RWPE2 (cell line): ENCODE data around the gene TSC22D3.
"Not testable (repeated sequence)": the region's sequence is repeated elsewhere in the genome, so short reads cannot be mapped to it uniquely, and the experiment has no call there.

Experiments
- ATAC-seq: fragments of 200-7000 bp; cut with Tn5 transposase; 3 replicates; pipeline ENCODE4 v1.9.1; 2021; ENCODE audit warnings: low read depth
- DNase-seq: peaks from one replicate; pipeline ENCODE4 v3.0.0-alpha.2; 2020; ENCODE audit warnings: low spot score
- H3K27ac ChIP-seq: fragments of 450-650 bp; 2 replicates; pipeline ENCODE4 v1.5.1; 2017; ENCODE audit warnings: mild to moderate bottlenecking; ENCODE audit not compliant: poor library complexity, severe bottlenecking
- H3K27me3 ChIP-seq: fragments of 250-450 bp; sonication (Bioruptor Pico); 2 replicates; pipeline ENCODE4 v1.5.1; 2021; ENCODE audit warnings: mild to moderate bottlenecking, moderate library complexity; ENCODE audit not compliant: insufficient read depth, poor library complexity, severe bottlenecking
- H3K36me3 ChIP-seq: fragments of 250-450 bp; sonication (Bioruptor Pico); 2 replicates; pipeline ENCODE4 v1.5.1; 2020; ENCODE audit warnings: low read depth, mild to moderate bottlenecking, moderate library complexity
- H3K4me1 ChIP-seq: fragments of 250-450 bp; sonication (Bioruptor Pico); 2 replicates; pipeline ENCODE4 v1.5.1; 2021; ENCODE audit warnings: mild to moderate bottlenecking, moderate library complexity; ENCODE audit not compliant: insufficient read depth, poor library complexity, severe bottlenecking
- H3K4me3 ChIP-seq: fragments of 250-450 bp; sonication (Bioruptor Pico); 2 replicates; pipeline ENCODE4 v1.5.1; 2021; ENCODE audit warnings: mild to moderate bottlenecking, moderate library complexity; ENCODE audit not compliant: severe bottlenecking
- H3K9me3 ChIP-seq: fragments of 250-450 bp; sonication (Bioruptor Pico); 2 replicates; pipeline ENCODE4 v1.5.1; 2021; ENCODE audit warnings: mild to moderate bottlenecking, moderate library complexity; ENCODE audit not compliant: severe bottlenecking
- CTCF ChIP-seq: fragments of 450-650 bp; IDR thresholded peaks from one replicate; pipeline ENCODE4 v1.5.1; 2017; ENCODE audit warnings: mild to moderate bottlenecking, moderate library complexity; ENCODE audit not compliant: poor library complexity, severe bottlenecking

Gene TSC22D3

GRCh38 chrX:107775734-107776511, at the start of gene TSC22D3:
Gene TSC22D3 (minus strand): TSS chrX:107775787. CDS start chrX:107775419, 368 bp downstream.
- Histone ChIP-seq H3K36me3 (no peaks in the 10 kb centered on the region), H3K27ac (peak within 1 kb of the TSS; percentile 21), H3K4me1 (peaks cover 6% of the 10 kb centered on the region), H3K4me3 (peak within 1 kb of the TSS; percentile 31), H3K27me3 (no peaks in the 10 kb centered on the region), H3K9me3 (no peaks in the 10 kb centered on the region)
- peak; percentile 41 for TF ChIP-seq CTCF
- DNase-seq: peak; percentile 73
- ATAC-seq: peak; percentile 90

GRCh38 chrX:107823456-107823855, 47.9 kb upstream of the TSC22D3 start:
- TF ChIP-seq CTCF: no peak
- Histone ChIP-seq H3K27me3 (no peaks in the 10 kb centered on the region), H3K27ac (no peak overlapping the region), H3K9me3 (peaks cover 2% of the 10 kb centered on the region), H3K4me1 (no peaks in the 10 kb centered on the region), H3K36me3 (no peaks in the 10 kb centered on the region), H3K4me3 (no peak overlapping the region)
- DNase-seq: no peak
- no peak for ATAC-seq

- Histone ChIP-seq H3K27me3 (no peaks in the 10 kb centered on the region), H3K36me3 (no peaks in the 10 kb centered on the region), H3K4me3 (no peak overlapping the region), H3K27ac (no peak overlapping the region), H3K9me3 (peaks cover 2% of the 10 kb centered on the region), H3K4me1 (no peaks in the 10 kb centered on the region)
- no peak for TF ChIP-seq CTCF
- ATAC-seq: no peak
- DNase-seq: no peak
These were observed 47.5 kb upstream of the TSC22D3 start for GRCh38 chrX:107823042-107823441.

- no peaks in the 10 kb centered on the region for H3K27me3 ChIP-seq
- H3K4me1 ChIP-seq: no peaks in the 10 kb centered on the region
- no peak for TF ChIP-seq CTCF
- no peaks in the 10 kb centered on the region for H3K36me3 ChIP-seq
- H3K4me3 ChIP-seq: no peak overlapping the region
- no peak overlapping the region for H3K27ac ChIP-seq
- H3K9me3 ChIP-seq: peaks cover 2% of the 10 kb centered on the region
- ATAC-seq (no peak), DNase-seq (no peak)
These were observed 43.4 kb upstream of the TSC22D3 start for GRCh38 chrX:107818900-107819521.

- not testable (repeated sequence) for H3K4me3 ChIP-seq, H3K27me3 ChIP-seq, DNase-seq, ATAC-seq, H3K27ac ChIP-seq, H3K9me3 ChIP-seq, H3K4me1 ChIP-seq, H3K36me3 ChIP-seq
These were observed 34.5 kb upstream of the TSC22D3 start for GRCh38 chrX:107810053-107810452.
